ENCODE results near the gene ATL3.

GRCh38 chr11:63719987-63720386 is 48.8 kb upstream of the ATL3 start:
- TF ChIP-seq CTCF (IDR thresholded peaks at IDR 0.05) (no peak), POLR2A (IDR thresholded peaks at IDR 0.05) (no peak)

Measured in right lobe of liver (tissue), 4 donors.